NK-92 treated with Interleukin-12 subunit alpha and Interleukin-12 subunit beta, amount 100 ng/mL, for 24 hours (cell line): ENCODE measurements around the gene SUCLG2.
A peak's percentile ranks its signal among the peaks of the same experiment; 100 is the strongest.

Experiments
- DNase-seq: peaks from one replicate; lab custom pipeline; 2025; lab: John Stamatoyannopoulos, UW

Gene SUCLG2

DNA sequence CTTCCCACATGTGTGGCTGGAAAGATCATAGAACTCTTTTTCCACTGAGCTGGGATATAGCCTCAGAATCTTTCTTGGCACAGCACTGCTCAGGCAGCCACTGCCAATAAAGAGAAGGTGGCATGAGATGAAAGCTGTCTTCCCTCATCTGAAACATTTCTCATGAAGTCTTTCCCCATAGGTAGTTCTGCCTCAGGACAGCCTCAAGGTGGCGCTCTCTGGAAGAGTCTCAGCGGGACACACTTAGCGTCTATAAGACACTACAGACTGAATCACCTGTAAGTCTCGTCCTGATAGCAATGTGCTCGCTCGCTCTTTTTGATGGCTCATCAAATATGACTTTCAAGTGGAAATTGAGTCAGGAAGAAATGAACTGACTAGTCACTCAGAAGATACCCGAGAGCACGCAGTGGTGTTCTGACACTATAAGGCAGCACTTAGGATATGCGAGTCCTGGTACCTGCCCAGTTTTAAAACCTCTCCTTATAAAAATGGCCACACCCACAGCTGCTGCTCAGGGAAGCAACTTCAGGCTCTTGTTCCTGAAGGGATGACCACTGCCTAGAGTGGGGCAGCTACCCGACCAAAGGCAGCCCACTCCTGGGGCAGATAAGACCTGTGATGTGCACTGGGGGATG is 269.5 kb downstream of the SUCLG2 start:
- DNase-seq: peak; percentile 1

DNA sequence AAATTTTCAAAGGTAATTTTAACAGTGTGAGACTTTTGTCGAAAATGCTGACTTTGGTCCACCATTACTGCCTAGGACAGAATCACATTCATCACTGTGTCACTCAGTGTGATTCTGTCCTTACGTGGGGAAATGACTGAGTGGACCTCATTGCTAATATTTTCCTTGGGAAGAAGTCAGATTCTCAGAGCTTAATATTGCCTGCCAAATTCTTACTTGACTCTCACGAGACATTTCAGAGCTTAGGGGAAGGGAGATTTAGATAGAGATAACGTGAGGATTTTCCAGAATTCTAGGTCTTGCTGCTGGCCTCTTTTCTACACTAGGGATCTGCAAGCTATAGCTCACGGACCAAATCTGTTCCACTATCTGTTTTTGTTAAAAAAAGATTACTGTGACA is 270.4 kb downstream of the SUCLG2 start:
- no peak for DNase-seq

DNA sequence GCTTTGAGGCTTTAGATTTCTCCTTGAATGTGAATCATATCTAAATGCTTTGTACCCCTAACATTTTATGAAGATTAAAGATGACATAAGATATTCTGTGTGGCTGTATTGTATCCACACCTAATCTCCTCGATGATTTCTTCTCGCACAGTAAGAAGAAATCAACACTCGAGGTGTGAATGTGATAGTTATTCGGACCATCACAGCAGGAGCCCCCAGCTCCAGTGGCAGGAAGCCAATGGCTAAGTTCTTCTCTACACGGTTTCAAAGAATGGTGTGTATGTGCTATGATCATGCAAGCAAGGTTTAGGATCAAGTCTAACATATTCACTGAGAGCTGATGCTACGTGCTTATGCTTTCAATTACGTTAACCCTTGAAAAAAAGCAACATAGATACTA is 271.0 kb downstream of the SUCLG2 start:
- no peak for DNase-seq

DNA sequence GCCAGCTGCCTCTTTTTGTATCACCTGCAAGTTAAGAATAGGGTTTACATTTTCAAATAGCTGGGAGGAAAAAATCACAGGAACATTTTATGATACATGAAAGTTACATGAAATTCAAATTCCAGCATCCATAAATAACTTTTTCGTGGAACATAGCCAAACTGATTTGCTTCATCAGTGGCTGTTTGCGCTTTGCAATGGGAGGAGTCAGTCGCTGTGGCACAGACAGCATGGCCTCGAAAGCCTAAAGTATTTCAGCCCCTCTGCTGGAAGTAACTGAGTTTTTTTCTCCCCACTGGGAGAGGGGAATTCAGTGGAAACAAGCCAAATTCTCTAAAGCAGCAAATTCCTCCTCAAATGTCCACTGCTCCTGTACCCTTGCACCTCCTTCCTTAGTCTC is 271.9 kb downstream of the SUCLG2 start:
- no peak for DNase-seq

DNA sequence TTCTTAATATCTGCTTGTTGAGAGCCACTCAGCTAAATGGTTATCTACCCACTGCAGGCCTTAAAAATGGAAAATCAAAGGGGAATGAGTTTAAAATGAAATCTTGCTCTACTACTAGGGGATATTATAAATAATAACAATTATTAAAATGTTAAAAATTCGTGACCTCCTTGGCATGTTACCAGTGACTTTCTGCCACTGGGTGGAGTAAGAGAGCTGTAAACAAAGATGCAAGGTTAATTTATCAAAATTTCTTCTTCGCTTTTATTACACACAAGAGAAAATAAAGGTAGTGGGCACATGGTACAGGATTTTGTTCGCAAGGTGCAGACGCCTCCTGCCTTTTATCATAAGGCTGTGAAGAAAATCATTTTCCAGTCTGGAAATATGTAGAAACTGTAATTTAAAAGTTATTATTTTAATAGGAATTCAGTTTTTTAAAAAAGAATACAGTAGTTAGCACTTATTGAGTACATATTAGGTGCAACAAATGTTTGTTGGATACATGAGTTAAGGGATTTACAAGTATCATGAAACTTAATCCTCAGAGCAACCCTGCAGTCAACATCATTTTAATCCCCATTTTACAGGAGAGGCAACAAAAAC is 272.6 kb downstream of the SUCLG2 start:
- DNase-seq: no peak

DNA sequence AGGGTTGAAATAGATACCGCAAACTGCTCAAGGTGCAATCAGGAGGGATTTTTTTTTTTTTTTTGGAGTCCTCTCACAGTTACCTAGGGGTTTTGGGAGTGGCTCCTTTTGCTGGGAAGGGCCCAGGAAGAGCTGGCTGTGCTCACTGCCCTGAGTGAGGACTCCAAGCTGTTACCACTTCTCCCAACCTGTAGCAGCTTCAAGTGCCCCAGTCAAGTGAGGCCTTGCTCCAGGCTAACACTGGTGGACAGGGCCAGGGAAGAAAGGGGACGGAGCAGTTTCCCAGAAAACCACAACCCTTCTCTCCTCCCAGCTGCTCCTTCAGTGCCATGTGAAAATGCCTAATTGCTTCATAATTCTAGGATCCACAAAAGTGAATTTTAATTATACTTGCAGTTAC is 274.3 kb downstream of the SUCLG2 start:
- DNase-seq: no peak

DNA sequence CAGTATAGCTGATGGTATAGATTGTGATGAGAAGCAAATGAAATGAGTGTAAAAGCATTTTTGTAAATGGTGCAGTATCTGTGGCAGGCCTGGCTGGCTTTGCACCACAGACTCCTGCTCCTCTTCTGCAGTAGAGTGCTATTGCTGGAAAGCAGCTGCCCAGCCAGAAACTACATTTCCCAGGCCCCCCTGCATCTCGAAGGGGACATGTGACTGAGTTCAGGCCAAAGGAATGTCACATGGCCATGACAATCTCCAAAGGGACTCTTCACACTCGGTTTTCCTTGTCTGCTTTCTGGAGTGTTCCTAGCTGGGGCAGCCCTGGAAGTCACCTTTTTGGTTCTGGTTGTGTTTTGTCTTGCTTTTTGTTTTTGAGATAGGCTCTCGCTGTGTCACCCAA is 277.1 kb downstream of the SUCLG2 start:
- no peak for DNase-seq

DNA sequence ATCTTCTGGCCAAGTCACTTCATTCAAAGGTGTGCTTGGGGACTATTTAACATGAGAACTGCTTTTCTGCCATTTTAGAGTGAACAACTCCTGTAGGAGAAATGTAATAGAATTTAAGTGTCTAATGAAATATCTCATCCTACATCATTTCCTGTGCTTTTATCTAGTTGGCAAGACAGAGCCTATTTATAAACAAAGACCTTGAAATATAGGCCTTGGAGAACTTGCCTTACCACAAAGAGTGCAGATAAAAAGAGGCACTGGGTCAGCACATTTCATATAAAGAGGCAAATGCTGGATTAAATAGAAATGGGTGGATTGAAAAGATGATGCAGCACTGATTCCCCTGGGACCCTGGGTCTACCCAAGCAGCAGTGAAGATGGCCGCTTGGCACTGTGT is 278.0 kb downstream of the SUCLG2 start:
- no peak for DNase-seq

DNA sequence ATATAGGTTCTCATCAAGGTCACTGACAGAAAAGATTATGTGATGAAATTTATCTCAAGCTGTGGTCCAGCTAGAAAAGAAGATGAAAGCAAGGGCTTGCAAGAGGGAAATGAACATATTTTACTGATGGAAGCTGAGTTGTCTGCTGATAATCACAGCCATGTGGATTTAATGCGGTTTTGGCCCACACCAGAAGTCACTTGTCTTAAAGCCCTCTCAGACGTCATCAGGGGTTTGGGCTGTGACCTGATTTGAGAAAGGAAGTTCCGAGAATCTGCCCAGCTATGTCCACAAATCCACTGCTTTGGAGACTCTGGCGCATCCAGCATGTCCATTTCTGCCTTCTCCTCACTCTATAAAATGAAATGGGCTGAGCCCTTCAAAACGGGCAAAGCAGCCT is 278.4 kb downstream of the SUCLG2 start:
- no peak for DNase-seq

DNA sequence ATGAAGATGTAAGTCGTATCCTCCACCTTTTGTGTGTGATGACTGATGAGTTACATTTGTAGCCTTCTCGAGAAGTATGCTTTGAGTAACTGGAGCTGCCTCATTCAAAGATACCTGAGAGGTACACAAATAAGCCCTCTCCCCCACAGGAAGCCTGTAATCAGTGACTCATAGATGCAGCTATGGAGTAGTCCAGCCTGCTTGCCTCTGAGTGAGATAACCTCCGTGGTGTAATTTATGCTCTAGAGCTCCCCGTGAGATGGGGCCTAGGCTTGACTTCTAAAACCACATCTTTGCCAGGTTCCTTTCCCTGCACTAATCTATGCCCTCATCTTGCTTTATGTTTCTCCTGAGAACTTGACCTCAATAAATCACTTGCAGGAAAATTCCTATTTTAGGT is 291.7 kb downstream of the SUCLG2 start:
- DNase-seq: no peak

DNA sequence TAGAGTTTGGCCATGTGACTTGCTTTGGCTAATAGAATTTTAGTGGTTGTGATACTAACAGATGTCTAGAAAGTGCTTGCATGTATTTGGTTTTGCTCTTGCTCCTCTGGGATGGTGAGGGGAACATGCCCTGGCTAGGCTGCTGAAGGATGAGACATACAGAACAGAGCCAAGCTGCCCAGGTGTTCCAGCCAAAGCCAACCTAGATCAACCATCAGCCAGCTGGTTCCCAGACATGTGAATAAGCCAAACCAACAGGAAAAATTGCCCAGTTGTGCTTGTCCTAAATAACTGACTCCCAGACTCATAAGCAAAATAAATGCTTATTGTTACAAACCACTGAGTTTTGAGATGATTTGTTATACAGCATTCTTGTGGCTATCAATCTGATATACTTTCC is 292.6 kb downstream of the SUCLG2 start:
- no peak for DNase-seq

DNA sequence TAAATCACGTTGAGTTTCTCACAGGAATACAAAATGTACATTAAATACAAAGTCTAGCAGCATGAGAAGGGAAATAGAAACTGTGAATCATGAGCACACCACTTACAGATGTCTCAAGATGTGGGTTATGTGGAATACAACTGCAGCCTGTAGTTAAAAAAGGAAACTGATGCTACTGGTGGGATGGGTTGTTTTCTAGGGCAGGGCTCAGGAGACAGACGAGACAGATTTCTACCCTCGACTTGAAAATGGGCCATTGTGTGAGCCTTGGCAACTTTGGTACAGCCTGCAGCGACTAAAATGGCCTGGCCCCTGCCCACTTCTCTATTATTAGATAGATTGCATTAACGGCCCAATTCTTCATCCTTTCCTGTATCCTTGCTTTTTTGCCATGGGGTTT is 293.1 kb downstream of the SUCLG2 start:
- DNase-seq: no peak

DNA sequence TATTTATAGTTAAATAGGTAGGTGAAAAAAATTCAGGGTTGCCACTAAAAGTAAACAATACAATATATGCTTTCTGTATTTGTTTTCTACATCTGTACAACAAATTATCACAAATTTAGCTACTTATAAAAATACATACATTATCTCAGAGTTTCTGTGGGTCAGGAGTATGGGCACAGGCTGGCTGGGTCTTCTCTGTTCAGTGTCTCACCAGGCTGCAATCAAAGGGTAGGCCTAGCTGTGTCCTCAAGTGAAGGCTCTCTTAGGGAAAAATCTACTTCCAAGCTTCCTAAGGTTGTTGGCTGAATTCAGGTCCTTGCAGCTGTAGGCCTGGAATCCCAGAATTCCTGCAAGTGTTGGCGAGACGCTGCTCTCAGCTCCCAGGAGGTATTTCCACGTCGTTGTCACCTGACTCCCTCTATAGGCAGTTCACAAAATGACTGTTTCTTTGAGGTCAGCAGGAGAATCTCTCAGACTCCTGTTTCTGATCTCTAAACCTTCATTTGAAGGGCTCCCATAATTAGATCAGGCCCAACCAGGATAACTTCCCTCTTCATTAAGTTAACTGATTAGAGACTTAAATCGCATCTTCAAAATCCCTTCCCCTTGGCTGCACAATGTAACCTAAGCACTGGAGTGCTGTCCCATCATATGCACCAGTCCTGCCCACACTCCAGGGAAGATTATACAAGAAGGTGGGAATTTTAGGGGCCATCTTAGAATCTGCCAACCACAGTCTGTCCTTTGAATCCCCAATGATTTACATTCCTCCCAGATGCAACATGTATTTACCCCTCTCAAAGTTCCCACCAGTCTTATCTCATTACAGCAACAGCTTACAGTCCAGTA is 296.6 kb downstream of the SUCLG2 start:
- DNase-seq: no peak

DNA sequence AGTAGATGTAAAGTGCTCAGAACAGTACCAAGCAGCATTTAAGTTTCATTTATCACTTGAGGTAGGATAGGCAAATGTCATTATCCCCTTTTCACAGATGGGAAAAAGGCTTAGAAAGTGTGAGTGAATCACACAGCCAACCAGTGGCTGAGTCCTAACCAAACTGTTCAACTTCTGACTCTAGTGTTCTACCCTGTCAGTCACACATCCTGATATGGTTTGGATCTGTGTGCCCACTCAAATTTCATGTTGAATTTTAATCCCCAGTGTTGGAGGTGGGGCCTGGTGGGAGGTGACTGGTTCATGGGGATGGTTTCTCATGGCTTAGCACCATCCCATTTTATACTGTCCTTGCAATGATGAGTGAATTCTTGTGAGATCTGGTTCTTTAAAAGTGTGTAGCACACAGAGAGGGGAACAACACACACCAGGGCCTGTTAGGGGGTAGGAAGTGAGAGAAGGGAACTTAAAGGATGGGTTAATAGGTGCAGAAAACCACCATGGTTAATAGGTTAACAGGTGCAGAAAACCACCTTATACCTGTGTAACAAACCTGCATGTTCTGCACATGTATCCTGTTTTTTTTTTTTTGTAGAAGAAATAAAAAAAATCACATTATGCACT is 304.7 kb downstream of the SUCLG2 start:
- DNase-seq: no peak

DNA sequence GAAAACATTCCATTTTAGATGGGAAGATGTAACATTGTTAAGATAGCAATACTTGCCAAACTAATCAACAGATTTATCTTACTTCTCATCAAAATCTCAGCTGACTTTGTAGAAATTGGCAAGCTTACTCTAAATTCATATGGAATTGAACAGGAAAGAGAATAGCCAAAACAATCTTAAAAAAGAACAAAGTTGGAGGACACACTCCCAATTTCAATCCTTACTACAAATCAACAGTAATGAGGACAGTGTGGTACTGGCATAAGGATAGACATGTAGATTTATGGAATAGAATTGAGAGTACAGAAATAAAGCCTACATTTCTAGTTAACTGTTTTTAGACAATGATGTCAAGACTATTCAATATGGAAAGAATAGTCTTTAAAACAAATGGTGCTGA is 308.3 kb downstream of the SUCLG2 start:
- DNase-seq: no peak

DNA sequence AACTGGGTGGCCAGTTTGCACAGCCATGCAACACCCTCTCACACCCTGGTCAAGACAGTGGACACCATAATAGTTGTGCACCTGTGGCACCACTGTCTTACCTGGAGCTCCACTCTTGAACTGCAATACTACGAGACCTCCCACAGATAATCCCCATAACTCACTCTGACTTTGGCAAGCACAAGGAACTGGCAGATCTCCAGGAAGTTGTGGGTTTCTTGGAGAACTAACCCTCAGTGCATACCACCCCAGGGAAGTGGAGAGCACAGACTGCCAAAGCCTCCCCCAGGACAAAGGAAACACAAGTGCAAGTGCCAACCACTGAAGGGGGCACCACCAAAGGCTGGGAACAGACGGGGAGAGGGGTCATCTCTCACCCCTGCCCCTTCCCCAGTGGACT is 318.6 kb downstream of the SUCLG2 start:
- no peak for DNase-seq

DNA sequence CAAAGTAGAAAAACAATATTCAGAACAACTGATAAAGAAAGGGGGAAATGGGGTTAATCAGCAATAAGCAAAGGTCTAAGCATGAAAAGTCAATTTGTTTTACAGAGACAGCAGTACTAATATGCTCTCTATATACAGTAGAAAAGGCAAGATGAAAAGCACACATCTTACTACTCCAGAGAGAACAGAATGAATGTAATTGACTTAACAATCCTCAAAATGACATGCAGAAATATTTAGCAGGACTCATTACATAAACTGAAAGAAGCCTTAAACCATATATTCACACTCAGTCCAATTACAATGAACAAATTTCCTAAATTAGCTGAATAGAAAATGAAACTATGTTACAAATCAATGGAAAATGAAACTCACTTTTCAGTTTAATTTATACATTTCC is 319.8 kb downstream of the SUCLG2 start:
- DNase-seq: no peak

DNA sequence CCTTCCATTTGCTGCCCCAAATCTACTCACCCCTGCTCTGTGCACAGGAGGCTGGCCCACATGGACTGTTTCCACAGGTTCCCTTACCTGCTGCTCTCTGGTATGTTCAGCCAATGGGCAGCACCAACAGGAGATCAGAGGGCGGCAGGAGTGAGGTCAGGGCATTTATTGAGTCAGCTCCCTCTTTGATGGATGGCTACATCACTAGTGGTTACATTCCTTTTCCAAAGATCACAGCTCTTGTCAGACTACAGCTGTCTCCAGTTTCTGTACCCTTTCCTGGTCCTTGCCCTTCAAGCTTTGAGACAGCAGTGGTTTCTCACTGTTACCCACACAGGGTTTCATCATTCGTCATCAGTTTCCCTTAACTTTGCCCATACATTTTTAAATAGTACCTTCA is 325.1 kb downstream of the SUCLG2 start:
- DNase-seq: no peak

DNA sequence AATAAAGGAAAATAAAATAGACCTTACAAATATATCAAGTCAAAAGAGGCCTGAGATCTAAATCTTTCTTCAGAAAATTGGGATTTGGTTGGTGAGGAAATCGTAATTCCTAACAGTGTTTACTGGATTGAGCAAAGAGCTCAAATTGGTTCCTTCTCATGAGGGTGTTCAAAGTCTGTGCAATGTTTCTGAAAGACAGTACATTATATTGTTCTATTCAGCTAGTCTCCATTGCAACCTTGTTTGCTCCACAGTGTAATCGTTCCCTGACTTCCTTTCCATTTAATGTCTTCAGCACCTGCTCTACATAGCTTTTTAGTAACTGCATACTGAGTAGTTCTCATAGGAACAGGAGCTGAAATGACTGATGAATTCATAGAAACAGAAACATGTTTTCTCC is 326.8 kb downstream of the SUCLG2 start:
- DNase-seq: no peak

DNA sequence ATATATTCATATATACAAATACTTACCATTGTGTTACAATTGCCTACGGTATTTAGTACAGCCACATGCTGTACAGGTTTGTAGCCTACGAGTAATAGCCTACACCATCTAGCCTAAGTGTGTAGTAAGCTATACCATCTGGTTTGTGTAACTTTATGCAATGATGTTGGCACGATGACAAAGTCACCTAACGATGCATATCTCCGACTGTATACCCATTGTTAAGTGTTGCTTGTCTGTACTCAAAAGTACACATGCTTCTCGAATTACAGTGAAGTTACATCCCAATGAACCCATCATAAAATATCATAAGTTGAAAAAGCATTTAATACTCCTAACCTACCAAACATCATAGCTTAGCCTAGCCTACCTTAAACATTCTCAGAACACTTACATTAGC is 329.2 kb downstream of the SUCLG2 start:
- no peak for DNase-seq
